K562 (cell line): ENCODE results near the gene CCNYL1. TPM values are rescaled to one million over a fixed set of nuclear protein-coding genes. Genes with fewer than 3 reads are reported as not detected.
A peak's percentile ranks its signal among the peaks of the same experiment; 100 is the strongest.

Experiments
- ATAC-seq: fragments of 200-7000 bp; cut with Tn5 transposase; 3 replicates; pipeline ENCODE4 v1.9.1; 2020; ENCODE audit warnings: moderate library complexity
- BruUV-seq: library from RNA; stranded (reverse); fragments of 400-500 nt; replicated peaks from 2 replicates; lab custom pipeline; 2021; lab: Mats Ljungman, UMichigan
- CTCF ChIA-PET: fragments of 300-600 bp; formaldehyde crosslinking; extraction: SDS; loops from one replicate; lab custom pipeline; 2021; ENCODE audit warnings: low intra/inter-chr PET ratio; lab: Yijun Ruan, JAX
- POLR2A ChIA-PET: fragments of 300-600, 350-650 bp; sonication (Branson Sonifier 250); formaldehyde crosslinking; extraction: SDS; loops from one replicate; lab custom pipeline; 2021; ENCODE audit warnings: antibody characterized with exemption, inconsistent platforms; lab: Yijun Ruan, JAX
- DNase-seq, 4 experiments: peaks; one replicate each; pipeline versions ENCODE4 v3.0.0 to v3.0.0-alpha.2; 2011 to 2018; ENCODE audit warnings: low spot score in 3 of 4, mixed read lengths in 3 of 4; ENCODE audit errors: extremely low read depth in 1 of 4
- FAIRE-seq: peaks from 2 replicates; lab custom pipeline; 2011; peaks lifted over from hg19 to GRCh38; lab: Jason Lieb, UNC
- H2AFZ ChIP-seq: 2 replicates; pipeline ENCODE4 v1.6.0; 2011; ENCODE audit warnings: low read depth, low read length, control low read depth, inconsistent platforms
- H3K27ac ChIP-seq: fragments of 200-600 bp; 3 replicates; pipeline ENCODE4 v1.8.0; 2011; ENCODE audit warnings: low read depth, mild to moderate bottlenecking, control low read depth, inconsistent platforms, low read length, moderate library complexity, mixed read lengths; ENCODE audit errors: extremely low read depth
- H3K27me3 ChIP-seq, 2 experiments: fragments of 300-600 bp in 1 of 2; 2 replicates in 1 of 2; 3 replicates in 1 of 2; pipeline versions ENCODE4 v1.6.0 to v1.8.0; 2011; ENCODE audit warnings: inconsistent platforms in 2 of 2, low read length in 2 of 2, mild to moderate bottlenecking in 1 of 2, mixed read lengths in 1 of 2, moderate library complexity in 1 of 2; ENCODE audit not compliant: control insufficient read depth in 2 of 2, insufficient read depth in 2 of 2
- H3K36me3 ChIP-seq: fragments of 300-600 bp; 3 replicates; pipeline ENCODE4 v1.8.0; 2011; ENCODE audit warnings: mild to moderate bottlenecking, low read length, inconsistent platforms; ENCODE audit not compliant: control insufficient read depth, insufficient read depth
- H3K4me1 ChIP-seq, 2 experiments: fragments of 200-600 bp in 1 of 2; replicated peaks in 1 of 2; 2 replicates in 1 of 2; 3 replicates in 1 of 2; pipeline versions ENCODE4 v1.5.1 to v1.8.0; 2011; ENCODE audit warnings: inconsistent platforms in 2 of 2, low read length in 2 of 2, mild to moderate bottlenecking in 1 of 2, mixed read lengths in 1 of 2, moderate library complexity in 1 of 2; ENCODE audit not compliant: control insufficient read depth in 2 of 2, insufficient read depth in 2 of 2
- H3K4me2 ChIP-seq: 2 replicates; pipeline ENCODE4 v1.6.1; 2011; ENCODE audit warnings: low read length, control low read depth, inconsistent platforms, mixed read lengths; ENCODE audit not compliant: insufficient read depth
- H3K4me3 ChIP-seq: fragments of 200-600 bp; sonication (generic), shearing (Covaris generic); 2 replicates; pipeline ENCODE4 v1.5.1; 2016; ENCODE audit warnings: control low read depth, inconsistent platforms
- H3K79me2 ChIP-seq: fragments of 200-600 bp; 3 replicates; pipeline ENCODE4 v1.8.0; 2011; ENCODE audit warnings: low read length, inconsistent platforms; ENCODE audit not compliant: control insufficient read depth, insufficient read depth
- H3K9ac ChIP-seq, 2 experiments: 2 replicates each; pipeline versions ENCODE4 v1.6.0 to v1.6.1; 2011; ENCODE audit warnings: low read depth in 2 of 2, low read length in 2 of 2, control low read depth in 1 of 2, inconsistent platforms in 1 of 2, mild to moderate bottlenecking in 1 of 2, mixed read lengths in 1 of 2; ENCODE audit not compliant: insufficient read depth in 1 of 2
- H3K9me1 ChIP-seq: one replicate; pipeline ENCODE4 v1.6.0; 2011; ENCODE audit warnings: inconsistent platforms, mild to moderate bottlenecking, low read length, moderate library complexity; ENCODE audit not compliant: control insufficient read depth, insufficient read depth
- H3K9me3 ChIP-seq: replicated peaks from 2 replicates; pipeline ENCODE4 v1.5.1; 2011; ENCODE audit warnings: low read depth, low read length, inconsistent platforms; ENCODE audit not compliant: control insufficient read depth, insufficient read depth
- H4K20me1 ChIP-seq: replicated peaks from 2 replicates; pipeline ENCODE4 v1.6.1; 2011; ENCODE audit warnings: low read length, inconsistent platforms, mixed read lengths; ENCODE audit not compliant: control insufficient read depth, insufficient read depth
- CREB3L1 ChIP-seq: fragments of 450-650 bp; IDR thresholded peaks from 2 replicates; pipeline ENCODE4 v1.6.1; 2014; ENCODE audit warnings: low read depth, mild to moderate bottlenecking, moderate library complexity, borderline replicate concordance
- GABPB1 ChIP-seq: sonication (generic); formaldehyde crosslinking; IDR thresholded peaks from 2 replicates; pipeline ENCODE4 v1.8.0; 2022; ENCODE audit warnings: mild to moderate bottlenecking, missing genetic modification reagents
- HDAC6 ChIP-seq: IDR thresholded peaks from 2 replicates; pipeline ENCODE4 v1.6.1; 2012; ENCODE audit warnings: low read depth, mild to moderate bottlenecking, control low read depth, inconsistent platforms, low read length, moderate library complexity
- NONO ChIP-seq, 2 experiments: fragments of 200-400 bp in 1 of 2; fragments of 450-650 bp in 1 of 2; formaldehyde crosslinking in 1 of 2; IDR thresholded peaks; 2 replicates each; pipeline ENCODE4 v1.6.1; 2017; ENCODE audit warnings: low read depth in 2 of 2, mild to moderate bottlenecking in 2 of 2, moderate library complexity in 2 of 2, low read length in 1 of 2
- RBBP5 ChIP-seq: fragments of 200-600 bp; sonication (generic); IDR thresholded peaks from 2 replicates; pipeline ENCODE4 v1.6.1; 2012; ENCODE audit warnings: borderline replicate concordance, mild to moderate bottlenecking, low read length, control low read depth, inconsistent platforms; ENCODE audit not compliant: insufficient read depth, poor library complexity, severe bottlenecking
- RBFOX2 ChIP-seq: fragments of 200-400 bp; formaldehyde crosslinking; IDR thresholded peaks from 2 replicates; pipeline ENCODE4 v1.6.1; 2017; ENCODE audit warnings: low read depth, mild to moderate bottlenecking, low read length, moderate library complexity
- SPI1 ChIP-seq: IDR thresholded peaks from 2 replicates; pipeline ENCODE4 v1.6.1; 2011; ENCODE audit warnings: low read depth, low read length, control low read depth, borderline replicate concordance
- SRSF3 ChIP-seq: fragments of 200-400 bp; formaldehyde crosslinking; IDR thresholded peaks from 2 replicates; pipeline ENCODE4 v1.6.1; 2016; ENCODE audit warnings: mild to moderate bottlenecking, low read length, moderate library complexity; ENCODE audit not compliant: insufficient read depth
- TCFL5 ChIP-seq: fragments of 250-450 bp; sonication (Bioruptor Pico); conservative IDR thresholded peaks from 2 replicates; pipeline ENCODE4 v1.6.1; 2021; ENCODE audit warnings: mild to moderate bottlenecking, moderate library complexity, matching md5 sums
- XRCC3 ChIP-seq: fragments of 450-650 bp; IDR thresholded peaks from 2 replicates; pipeline ENCODE4 v1.6.1; 2017; ENCODE audit warnings: mild to moderate bottlenecking, moderate library complexity
- ZFX ChIP-seq: sonication (generic); formaldehyde crosslinking; IDR thresholded peaks from 2 replicates; pipeline ENCODE4 v1.8.0; 2022; ENCODE audit warnings: mild to moderate bottlenecking, missing genetic modification reagents, moderate library complexity
- WGBS: fragments of 100-300 bp; shearing (Covaris generic); methylation state at CpG from one replicate; pipeline ENCODE4 v1.1.6; 2016; ENCODE audit warnings: low coverage, mixed read lengths; ENCODE audit not compliant: insufficient coverage; ENCODE audit errors: missing lambda C conversion rate; 5-methylcytosine and 5-hydroxymethylcytosine counted together
- in situ Hi-C: fragments of 300-500 bp; cut with MboI; formaldehyde crosslinking; loops from 4 replicates; pipeline ENCODE4 v1.15.0; 2018; ENCODE audit warnings: inconsistent platforms, mixed read lengths
- intact Hi-C: fragments of 100-400 bp; cut with micrococcal nuclease; formaldehyde crosslinking; loops from 2 replicates; pipeline ENCODE4 v1.14.2; 2022
- polyA plus RNA-seq, 8 experiments: library from polyadenylated mRNA; depleted of rRNA in 4 of 8; stranded (reverse) in 5 of 8; unstranded in 3 of 8; fragments of >200 nt; fragmentation: Nextera tagmentation in 2 of 8; fragmentation: Illumina TruSeq in 1 of 8; extraction: Ambion mirVana in 2 of 8; extraction: Trizol in 1 of 8; gene quantifications; 2 replicates each; pipeline versions ENCODE4 v1.2.1 to v1.2.3, GENCODE V29; 2011 to 2014; ENCODE audit warnings: inconsistent platforms in 1 of 8, missing spikeins in 1 of 8
- total RNA-seq, 7 experiments: library from RNA; depleted of rRNA in 6 of 7; stranded (reverse); fragments of >200 nt in 6 of 7; fragmentation: Illumina TruSeq in 2 of 7; extraction: Trizol in 2 of 7; gene quantifications; 2 replicates each; pipeline versions ENCODE4 v1.2.1 to v1.2.3, GENCODE V29; 2011 to 2021; ENCODE audit warnings: low replicate concordance in 1 of 7

Gene CCNYL1
- total and polyA plus RNA-seq, 9 of the 15 experiments (the other 6 are each of a cell fraction or from before 2014, with no cell fraction given): 1.9 to 7.5 (median 4.7) TPM

- DNase-seq: peak; percentile 23 to 31 (median 27)
- Histone ChIP-seq H3K4me1 (peaks cover 8 to 15% of the 10 kb centered on the region in 2 experiments; a peak in 4 of 5 replicates), H3K27ac (peak overlapping the region; percentile 73; the same call in 2 of the 3 replicates), H3K36me3 (no peaks in the 10 kb centered on the region), H4K20me1 (no peaks in the 10 kb centered on the region), H3K79me2 (peaks cover 8% of the 10 kb centered on the region; the same call in 2 of the 3 replicates), H3K27me3 (no peaks in the 10 kb centered on the region), H3K9me1 (no peaks in the 10 kb centered on the region), H3K9me3 (no peaks in the 10 kb centered on the region), H3K9ac (peak overlapping the region; percentile 63 to 95), H3K4me2 (peak overlapping the region; percentile 80), H2AFZ (peak overlapping the region; percentile 82), H3K4me3 (peak overlapping the region; percentile 69)
- ChIA-PET POLR2A (interaction anchor here (0.8 to 1.0 kb wide), 3 partner anchors 9 to 15 kb away, joined by 4 to 5 read pairs (median 4); no protein-coding TSS in a partner anchor), CTCF (no interaction called here)
- FAIRE-seq: no peak
- 0% methylated on average over 12 of the region's 67 CpGs for WGBS
- intact Hi-C loops: loop anchor here (5.0 kb wide), 1 partner anchor 185 kb away; the partner anchor contains the start of gene CREB1
- in situ Hi-C loops: no loop called here
- ATAC-seq: peak; percentile 18
- no TSS peak for BruUV-seq
- TF ChIP-seq NONO (IDR thresholded peaks at IDR 0.05; ENCODE audit: low read depth in 2 of 2, low read length in 1 of 2): 0 out of 4 replicates have a peak, but pooled peaks of 1 of the 2 experiments have one; percentile 54
- TF ChIP-seq CREB3L1: no peak
- peak; percentile 49 for TF ChIP-seq RBFOX2
- TF ChIP-seq ZFX (CRISPR knock-in tag): peak; percentile 53
- no peak for TF ChIP-seq SPI1
- TF ChIP-seq XRCC3: no peak
- no peak for TF ChIP-seq HDAC6
- TF ChIP-seq SRSF3: no peak
- TF ChIP-seq RBBP5: peak; percentile 36
- no peak for TF ChIP-seq TCFL5 (CRISPR knock-in tag)
- 0 out of 2 replicates have a peak, but pooled peaks have one; percentile 2 for TF ChIP-seq GABPB1 (CRISPR knock-in tag)
These were observed 500 bp downstream of the CCNYL1 start for GRCh38 chr2:207711750-207712530.
